H9 (cell line): Measurements from ENCODE around the gene CAMKK1. TPM values are rescaled to one million over a fixed set of nuclear protein-coding genes. Genes with fewer than 3 reads are reported as not detected.
"Not testable (repeated sequence)": the region's sequence is repeated elsewhere in the genome, so short reads cannot be mapped to it uniquely, and the experiment has no call there.

Experiments used
- DNase-seq: peaks from one replicate; pipeline ENCODE4 v3.0.0-alpha.2; 2017
- H2AFZ ChIP-seq: one replicate; pipeline ENCODE4 v1.6.1; 2013; ENCODE audit warnings: mild to moderate bottlenecking, low read length, control low read depth, moderate library complexity
- H2AK5ac ChIP-seq: 2 replicates; pipeline ENCODE4 v1.6.1; 2013; ENCODE audit warnings: low read length, control low read depth, mixed read lengths; ENCODE audit not compliant: insufficient read length
- H2BK120ac ChIP-seq: one replicate; pipeline ENCODE4 v1.6.1; 2013; ENCODE audit warnings: low read depth, mild to moderate bottlenecking, low read length, control low read depth, inconsistent platforms; ENCODE audit not compliant: poor library complexity, severe bottlenecking
- H2BK12ac ChIP-seq: 2 replicates; pipeline ENCODE4 v1.6.1; 2013; ENCODE audit warnings: low read length, control low read depth, mixed read lengths, low read depth; ENCODE audit not compliant: insufficient read length
- H2BK15ac ChIP-seq: 2 replicates; pipeline ENCODE4 v1.6.1; 2013; ENCODE audit warnings: low read depth, low read length, control low read depth
- H2BK20ac ChIP-seq: one replicate; pipeline ENCODE4 v1.6.1; 2013; ENCODE audit warnings: low read depth, mild to moderate bottlenecking, low read length, control low read depth, inconsistent platforms; ENCODE audit not compliant: poor library complexity, severe bottlenecking
- H2BK5ac ChIP-seq: 2 replicates; pipeline ENCODE4 v1.6.1; 2013; ENCODE audit warnings: low read length, control low read depth, mixed read lengths; ENCODE audit not compliant: insufficient read length
- H3K14ac ChIP-seq: 2 replicates; pipeline ENCODE4 v1.6.1; 2013; ENCODE audit warnings: low read length, control low read depth; ENCODE audit not compliant: insufficient read depth
- H3K18ac ChIP-seq: 2 replicates; pipeline ENCODE4 v1.6.1; 2013; ENCODE audit warnings: low read depth, mild to moderate bottlenecking, mixed read lengths, low read length, control low read depth; ENCODE audit not compliant: insufficient read length
- H3K23ac ChIP-seq: 2 replicates; pipeline ENCODE4 v1.6.1; 2013; ENCODE audit warnings: low read length, control low read depth, mixed read lengths, low read depth; ENCODE audit not compliant: insufficient read length
- H3K23me2 ChIP-seq: 2 replicates; pipeline ENCODE4 v1.6.1; 2013; ENCODE audit warnings: low read depth, mild to moderate bottlenecking, mixed read lengths, low read length, control low read depth; ENCODE audit not compliant: insufficient read length, poor library complexity, severe bottlenecking
- H3K27ac ChIP-seq: 2 replicates; pipeline ENCODE4 v1.5.1; 2013; ENCODE audit warnings: low read length, control low read depth, mixed read lengths, low read depth; ENCODE audit not compliant: insufficient read length
- H3K27me3 ChIP-seq: 2 replicates; pipeline ENCODE4 v1.6.1; 2013; ENCODE audit warnings: low read length, control low read depth, inconsistent platforms; ENCODE audit not compliant: insufficient read depth
- H3K4ac ChIP-seq: 2 replicates; pipeline ENCODE4 v1.6.1; 2013; ENCODE audit warnings: low read depth, mild to moderate bottlenecking, control low read depth, inconsistent platforms, low read length, moderate library complexity
- H3K4me1 ChIP-seq: 2 replicates; pipeline ENCODE4 v1.6.1; 2013; ENCODE audit warnings: low read length, control low read depth, inconsistent platforms; ENCODE audit not compliant: insufficient read depth
- H3K4me2 ChIP-seq: 2 replicates; pipeline ENCODE4 v1.6.1; 2013; ENCODE audit warnings: low read length, control low read depth, mixed read lengths; ENCODE audit not compliant: insufficient read length, insufficient read depth
- H3K56ac ChIP-seq: 2 replicates; pipeline ENCODE4 v1.6.1; 2013; ENCODE audit warnings: low read depth, mild to moderate bottlenecking, mixed read lengths, low read length, control low read depth; ENCODE audit not compliant: insufficient read length
- H3K79me1 ChIP-seq: 2 replicates; pipeline ENCODE4 v1.6.1; 2013; ENCODE audit warnings: low read depth, mild to moderate bottlenecking, moderate library complexity, low read length, control low read depth, inconsistent platforms; ENCODE audit not compliant: insufficient read depth, poor library complexity, severe bottlenecking
- H3K79me2 ChIP-seq: 2 replicates; pipeline ENCODE4 v1.6.1; 2013; ENCODE audit warnings: low read length, control low read depth, inconsistent platforms; ENCODE audit not compliant: insufficient read depth
- H3K9ac ChIP-seq: 2 replicates; pipeline ENCODE4 v1.6.1; 2013; ENCODE audit warnings: low read length, control low read depth, mixed read lengths; ENCODE audit not compliant: insufficient read length; ENCODE audit errors: extremely low read depth
- H3K9me3 ChIP-seq: one replicate; pipeline ENCODE4 v1.6.1; 2013; ENCODE audit warnings: low read depth, low read length, inconsistent platforms; ENCODE audit not compliant: control insufficient read depth
- H3T11ph ChIP-seq: one replicate; pipeline ENCODE4 v1.6.1; 2013; ENCODE audit warnings: mild to moderate bottlenecking, low read length, control low read depth, inconsistent platforms
- H4K20me1 ChIP-seq: one replicate; pipeline ENCODE4 v1.6.1; 2013; ENCODE audit not compliant: control insufficient read depth, insufficient read length, insufficient read depth
- H4K5ac ChIP-seq: 2 replicates; pipeline ENCODE4 v1.6.1; 2013; ENCODE audit warnings: low read depth, mild to moderate bottlenecking, mixed read lengths, low read length, control low read depth; ENCODE audit not compliant: insufficient read length
- H4K8ac ChIP-seq: replicated peaks from 2 replicates; pipeline ENCODE4 v1.6.1; 2013; ENCODE audit warnings: low read length, control low read depth, mixed read lengths, low read depth; ENCODE audit not compliant: insufficient read length
- H4K91ac ChIP-seq: 2 replicates; pipeline ENCODE4 v1.6.1; 2013; ENCODE audit warnings: low read depth, mild to moderate bottlenecking, moderate library complexity, mixed read lengths, low read length, control low read depth; ENCODE audit not compliant: insufficient read length
- H3K27ac Mint-ChIP-seq, 3 experiments: 2 replicates in 2 of 3; 3 replicates in 1 of 3; pipeline ENCODE4 v1.8.0; 2020 to 2021; ENCODE audit warnings: mixed read lengths in 3 of 3, mild to moderate bottlenecking in 1 of 3, moderate library complexity in 1 of 3
- H3K27me3 Mint-ChIP-seq: 2 replicates; pipeline ENCODE4 v1.8.0; 2021; ENCODE audit warnings: low read depth, mild to moderate bottlenecking, moderate library complexity, mixed read lengths
- H3K36me3 Mint-ChIP-seq, 3 experiments: 2 replicates in 2 of 3; 3 replicates in 1 of 3; pipeline ENCODE4 v1.8.0; 2020 to 2021; ENCODE audit warnings: low read depth in 3 of 3, mixed read lengths in 3 of 3; ENCODE audit not compliant: insufficient read depth in 1 of 3
- H3K4me1 Mint-ChIP-seq, 2 experiments: 2 replicates each; pipeline ENCODE4 v1.8.0; 2020; ENCODE audit warnings: mixed read lengths in 2 of 2
- H3K4me3 Mint-ChIP-seq, 2 experiments: 2 replicates in 1 of 2; 3 replicates in 1 of 2; pipeline ENCODE4 v1.8.0; 2020 to 2021; ENCODE audit warnings: mild to moderate bottlenecking in 2 of 2, mixed read lengths in 2 of 2, moderate library complexity in 1 of 2
- H3K9me3 Mint-ChIP-seq, 2 experiments: 2 replicates in 1 of 2; 3 replicates in 1 of 2; pipeline ENCODE4 v1.8.0; 2020; ENCODE audit warnings: mild to moderate bottlenecking in 2 of 2, mixed read lengths in 2 of 2, moderate library complexity in 1 of 2
- WGBS: extraction: QIAGEN DNeasy Blood & Tissue Kit; methylation state at CpG from one replicate; pipeline ENCODE4 v1.1.7; 2013; ENCODE audit warnings: missing lambda C conversion rate, low lambda C conversion rate, mixed read lengths; ENCODE audit not compliant: insufficient read length; ENCODE audit errors: extremely low coverage; 5-methylcytosine and 5-hydroxymethylcytosine counted together
- total RNA-seq: library from RNA; stranded (reverse); gene quantifications from 2 replicates; pipeline ENCODE4 v1.2.1, GENCODE V29; 2021
- TF ChIP-seq, protein P1 (sequence below): fragments of 200-600 bp; sonication (generic); conservative IDR thresholded peaks from 3 replicates; pipeline ENCODE4 v1.8.0; 2021; ENCODE audit warnings: antibody characterized with exemption, mild to moderate bottlenecking

The CAMKK1 gene
- total RNA-seq, 1 experiment from 2014 or later = 6.7 TPM

DNA sequence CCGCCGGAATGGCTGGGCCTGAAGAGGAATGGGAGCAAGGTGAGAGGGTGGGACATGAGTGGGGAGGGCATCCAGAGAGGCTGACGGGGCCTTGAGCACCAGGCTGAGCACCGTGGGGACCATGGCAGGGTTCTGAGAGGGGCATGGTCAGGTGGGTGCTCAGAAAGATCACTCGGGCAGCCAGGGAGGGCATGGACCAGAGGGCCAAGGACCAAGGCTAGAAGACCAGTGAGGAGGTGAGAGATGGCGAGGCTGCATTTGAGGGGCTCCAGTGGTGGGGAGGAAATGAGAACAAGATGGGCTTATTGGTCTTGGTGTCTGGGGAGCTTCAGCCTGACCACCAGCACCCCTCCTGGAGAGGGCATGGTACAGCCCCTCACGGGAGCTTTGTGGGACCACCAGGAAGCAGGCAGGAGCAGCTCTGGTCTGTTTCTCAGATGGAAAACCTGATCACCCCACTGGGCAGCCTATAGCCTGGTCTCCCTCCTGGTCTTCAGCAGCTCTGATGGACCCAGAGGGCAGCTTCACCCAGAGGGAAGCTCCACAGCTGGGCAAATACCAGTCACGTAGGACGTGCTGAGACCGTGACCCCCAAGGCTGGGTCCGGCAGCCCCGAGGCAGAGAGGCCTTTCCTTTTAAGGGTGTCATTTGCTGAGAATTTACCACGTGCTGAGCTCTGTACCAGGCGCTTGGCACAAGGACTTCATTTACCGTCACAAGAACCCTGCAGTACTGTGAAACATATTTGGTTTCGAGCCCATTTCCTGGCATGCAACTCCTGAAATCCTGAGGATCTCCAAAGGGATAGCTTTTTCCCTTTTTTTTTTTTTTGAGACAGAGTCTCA is 35.4 kb downstream of the CAMKK1 start:
- H2BK20ac ChIP-seq = no peak overlapping the region
- no peak overlapping the region for H3T11ph ChIP-seq
- H3K9me3 ChIP-seq = no peaks in the 10 kb centered on the region
- H3K23ac ChIP-seq = no peak overlapping the region
- H3K27me3 ChIP-seq = no peaks in the 10 kb centered on the region
- no peak overlapping the region for H3K56ac ChIP-seq
- H3K4me2 ChIP-seq = no peak overlapping the region
- H2BK15ac ChIP-seq = no peak overlapping the region
- H2BK12ac ChIP-seq = no peak overlapping the region
- H3K23me2 ChIP-seq = peaks cover 4% of the 10 kb centered on the region
- Mint-ChIP-seq H3K4me1 (peaks cover 2 to 3% of the 10 kb centered on the region in 2 experiments; a peak in 2 of 4 replicates), H3K27me3 (peaks cover 4% of the 10 kb centered on the region; the same call in 1 of the 2 replicates), H3K9me3 (peaks cover 6 to 7% of the 10 kb centered on the region in 2 experiments; a peak in 4 of 5 replicates), H3K36me3 (peaks cover 2 to 9% (median 3%) of the 10 kb centered on the region in 3 experiments; a peak in 3 of 7 replicates), H3K4me3 (no peak overlapping the region), H3K27ac (no peak overlapping the region)
- TF ChIP-seq, protein P1, sequence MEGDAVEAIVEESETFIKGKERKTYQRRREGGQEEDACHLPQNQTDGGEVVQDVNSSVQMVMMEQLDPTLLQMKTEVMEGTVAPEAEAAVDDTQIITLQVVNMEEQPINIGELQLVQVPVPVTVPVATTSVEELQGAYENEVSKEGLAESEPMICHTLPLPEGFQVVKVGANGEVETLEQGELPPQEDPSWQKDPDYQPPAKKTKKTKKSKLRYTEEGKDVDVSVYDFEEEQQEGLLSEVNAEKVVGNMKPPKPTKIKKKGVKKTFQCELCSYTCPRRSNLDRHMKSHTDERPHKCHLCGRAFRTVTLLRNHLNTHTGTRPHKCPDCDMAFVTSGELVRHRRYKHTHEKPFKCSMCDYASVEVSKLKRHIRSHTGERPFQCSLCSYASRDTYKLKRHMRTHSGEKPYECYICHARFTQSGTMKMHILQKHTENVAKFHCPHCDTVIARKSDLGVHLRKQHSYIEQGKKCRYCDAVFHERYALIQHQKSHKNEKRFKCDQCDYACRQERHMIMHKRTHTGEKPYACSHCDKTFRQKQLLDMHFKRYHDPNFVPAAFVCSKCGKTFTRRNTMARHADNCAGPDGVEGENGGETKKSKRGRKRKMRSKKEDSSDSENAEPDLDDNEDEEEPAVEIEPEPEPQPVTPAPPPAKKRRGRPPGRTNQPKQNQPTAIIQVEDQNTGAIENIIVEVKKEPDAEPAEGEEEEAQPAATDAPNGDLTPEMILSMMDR = no peak
- no peak overlapping the region for H3K18ac ChIP-seq
- H4K91ac ChIP-seq = no peak overlapping the region
- no peak overlapping the region for H3K9ac ChIP-seq
- H4K5ac ChIP-seq = no peak overlapping the region
- no peaks in the 10 kb centered on the region for H3K79me2 ChIP-seq
- H3K4ac ChIP-seq = no peak overlapping the region
- no peak overlapping the region for H2BK5ac ChIP-seq
- no peak overlapping the region for H2AK5ac ChIP-seq
- no peaks in the 10 kb centered on the region for H3K79me1 ChIP-seq
- H4K20me1 ChIP-seq = no peaks in the 10 kb centered on the region
- no peak overlapping the region for H2BK120ac ChIP-seq
- no peak overlapping the region for H3K27ac ChIP-seq
- no peaks in the 10 kb centered on the region for H3K4me1 ChIP-seq
- no peak overlapping the region for H3K14ac ChIP-seq
- H4K8ac ChIP-seq = no peak overlapping the region
- no peak for DNase-seq
- no peak overlapping the region for H2AFZ ChIP-seq
- WGBS = no CpG with 5 or more reads among the region's 16 CpGs

GRCh38 chr17:3854204-3854603 is 38.6 kb downstream of the CAMKK1 start:
- H3K79me2 ChIP-seq, H3K4me3 Mint-ChIP-seq, H4K5ac ChIP-seq, H3K23ac ChIP-seq, H4K8ac ChIP-seq, H3T11ph ChIP-seq, H4K91ac ChIP-seq, H3K14ac ChIP-seq, H2BK12ac ChIP-seq, H3K9ac ChIP-seq, H3K4ac ChIP-seq, H2BK15ac ChIP-seq, H2AK5ac ChIP-seq, DNase-seq, H4K20me1 ChIP-seq, H3K4me2 ChIP-seq, H3K27me3 ChIP-seq, H3K9me3 Mint-ChIP-seq, H3K9me3 ChIP-seq, H3K4me1 ChIP-seq, H3K36me3 Mint-ChIP-seq, H3K27ac Mint-ChIP-seq, H2BK120ac ChIP-seq, H3K79me1 ChIP-seq, H3K27ac ChIP-seq, H3K4me1 Mint-ChIP-seq, H2AFZ ChIP-seq, H3K56ac ChIP-seq, H3K18ac ChIP-seq, H2BK5ac ChIP-seq, H3K23me2 ChIP-seq, H2BK20ac ChIP-seq: not testable (repeated sequence)
- WGBS = no CpG with 5 or more reads among the region's 36 CpGs
- peaks cover 22% of the 10 kb centered on the region for H3K27me3 Mint-ChIP-seq
